ENCODE data around the gene SEPTIN2. TPM values are rescaled to one million over a fixed set of nuclear protein-coding genes. Genes with fewer than 3 reads are reported as not detected.
"Not testable (repeated sequence)": the region's sequence is repeated elsewhere in the genome, so short reads cannot be mapped to it uniquely, and the experiment has no call there.

Gene SEPTIN2
- total RNA-seq, 2 donors from 2014 or later: 289 to 405 TPM

- H3K4me3 ChIP-seq: no peak overlapping the region
- DNase-seq (ENCODE audit: low spot score) (no peak), ATAC-seq (ENCODE audit: insufficient number of reproducible peaks, low FRiP score, low read depth) (no peak)
- H3K27ac ChIP-seq: no peak overlapping the region
- peaks cover 0 to 3% of the 10 kb centered on the region in 2 donors for H3K4me1 ChIP-seq (ENCODE audit: control insufficient read depth in 1 of 2, low read depth in 2 of 2)
- TF ChIP-seq CTCF (IDR thresholded peaks at IDR 0.05): no peak
- H3K9me3 ChIP-seq: no peaks in the 10 kb centered on the region
- no peaks in the 10 kb centered on the region for H3K36me3 ChIP-seq
- H3K27me3 ChIP-seq (replicated peaks; ENCODE audit: insufficient read depth): no peaks in the 10 kb centered on the region
These were observed 77.9 kb downstream of the SEPTIN2 start for GRCh38 chr2:241393524-241394196.

GRCh38 chr2:241396809-241397208, 81.1 kb downstream of the SEPTIN2 start:
- not testable (repeated sequence) for H3K4me3 ChIP-seq

GRCh38 chr2:241399941-241400922, 84.5 kb downstream of the SEPTIN2 start:
- Histone ChIP-seq H3K36me3 (no peaks in the 10 kb centered on the region), H3K27me3 (replicated peaks; ENCODE audit: insufficient read depth) (no peaks in the 10 kb centered on the region), H3K4me3 (no peak overlapping the region), H3K4me1 (ENCODE audit: control insufficient read depth in 1 of 2, low read depth in 2 of 2) (no peaks in the 10 kb centered on the region), H3K27ac (no peak overlapping the region), H3K9me3 (no peaks in the 10 kb centered on the region)
- TF ChIP-seq CTCF (IDR thresholded peaks at IDR 0.05): no peak
- ATAC-seq (ENCODE audit: insufficient number of reproducible peaks, low FRiP score, low read depth) (no peak), DNase-seq (ENCODE audit: low spot score) (no peak)

More at GRCh38 chr2:241396809-241397208, 81.1 kb downstream of the SEPTIN2 start:
- ATAC-seq (ENCODE audit: insufficient number of reproducible peaks, low FRiP score, low read depth); DNase-seq (ENCODE audit: low spot score); H3K27ac ChIP-seq; H3K36me3 ChIP-seq; H3K9me3 ChIP-seq; H3K27me3 ChIP-seq (replicated peaks; ENCODE audit: insufficient read depth); H3K4me1 ChIP-seq (ENCODE audit: control insufficient read depth in 1 of 2, low read depth in 2 of 2): not testable (repeated sequence)

Other genes with a start within 250 kb of the SEPTIN2 start
- 10 to 100 TPM; 24.6 to 39.4 TPM for gene MTERF4, start 213.6 kb upstream of the SEPTIN2 start, total RNA-seq
- 1 to 10 TPM; 3.1 to 3.5 TPM for gene PASK, start 166.5 kb upstream of the SEPTIN2 start, total RNA-seq
- 10 to 100 TPM; 28.9 to 40.3 TPM for gene PPP1R7, start 165.5 kb upstream of the SEPTIN2 start, total RNA-seq
- 1 to 10 TPM in 1 of 2 donors, under 1 TPM in 1; 0.27 to 1.2 TPM for gene ANO7, start 127.2 kb upstream of the SEPTIN2 start, total RNA-seq
- gene HDLBP, start 253 bp upstream of the SEPTIN2 start, total RNA-seq: 100 to 1,000 TPM; 404 to 447 TPM
- 10 to 100 TPM; 48.1 to 67.4 TPM for gene FARP2, start 40.4 kb downstream of the SEPTIN2 start, total RNA-seq
- gene STK25, start 192.7 kb downstream of the SEPTIN2 start, total RNA-seq: 100 to 1,000 TPM; 180 to 279 TPM
- 10 to 100 TPM; 10.7 to 27.5 TPM for gene BOK, start 242.8 kb downstream of the SEPTIN2 start, total RNA-seq